ENCODE measurements around the gene GTPBP3. TPM values are rescaled to one million over a fixed set of nuclear protein-coding genes. Genes with fewer than 3 reads are reported as not detected.

Gene GTPBP3
- total and polyA plus RNA-seq, 12 donors: 8.0 to 12.8 (median 9.8) TPM

GRCh38 chr19:17380426-17381138 is 43.2 kb downstream of the GTPBP3 start:
- intact Hi-C loops (cut with DNase I): loop anchor here in 2 of 10 donors (10.0 kb wide), 1 partner anchor 86 kb away; no protein-coding TSS in a partner anchor
- H3K9me3 ChIP-seq: peaks cover 0 to 4% (median 0%) of the 10 kb centered on the region in 11 donors
- 93 to 95% methylated on average over 5 of the region's 5 CpGs for WGBS, 2 donors
- no peak overlapping the region for H3K27ac ChIP-seq
- H3K4me3 ChIP-seq: no peak overlapping the region
- peaks cover 0 to 9% (median 0%) of the 10 kb centered on the region in 7 donors for H3K27me3 ChIP-seq
- peaks cover 0 to 46% (median 29%) of the 10 kb centered on the region in 9 donors for H3K4me1 ChIP-seq
- no peak for TF ChIP-seq CTCF (IDR thresholded peaks at IDR 0.05)
- H3K36me3 ChIP-seq: no peaks in the 10 kb centered on the region
- DNase-seq: no peak
- no peak for ATAC-seq

DNA sequence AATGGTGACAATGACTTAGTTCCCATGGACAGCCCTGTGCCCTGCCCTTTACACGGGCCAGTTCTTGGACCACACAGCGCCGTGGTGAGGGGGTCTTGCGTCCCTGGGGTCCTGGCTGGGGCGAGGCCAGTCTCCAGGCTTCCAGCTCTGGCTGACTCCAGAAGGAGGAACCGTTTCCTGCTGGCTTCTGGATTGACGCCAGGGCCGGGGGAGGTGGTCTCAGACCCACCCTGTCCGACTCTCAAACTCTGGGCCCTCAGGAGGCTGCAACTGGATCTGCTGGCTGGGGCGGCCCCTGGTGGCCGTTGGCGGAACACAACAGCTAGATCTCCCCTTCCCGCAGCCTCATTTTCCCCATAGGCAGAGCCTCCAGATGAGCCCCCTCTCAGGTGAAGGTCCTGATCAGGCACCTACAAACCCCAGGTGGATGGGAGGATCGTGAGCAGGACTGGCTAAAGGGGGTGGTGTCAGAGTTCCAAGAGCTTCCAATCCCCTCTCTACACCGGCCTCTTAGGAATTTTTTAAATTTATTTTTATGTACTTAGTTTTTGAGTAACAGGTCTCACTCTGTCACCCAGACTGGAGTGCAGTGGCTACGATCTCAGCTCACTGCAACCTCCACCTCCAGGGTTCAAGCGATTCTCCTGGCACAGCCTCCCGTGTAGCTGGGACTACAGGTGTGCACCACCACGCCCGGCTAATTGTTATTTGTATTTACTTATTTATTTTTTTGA is 48.7 kb downstream of the GTPBP3 start:
- intact Hi-C loops (cut with DNase I): loop anchor here (1.0 to 10.0 kb wide), 7 partner anchors 39 to 95 kb away; no protein-coding TSS in a partner anchor

DNA sequence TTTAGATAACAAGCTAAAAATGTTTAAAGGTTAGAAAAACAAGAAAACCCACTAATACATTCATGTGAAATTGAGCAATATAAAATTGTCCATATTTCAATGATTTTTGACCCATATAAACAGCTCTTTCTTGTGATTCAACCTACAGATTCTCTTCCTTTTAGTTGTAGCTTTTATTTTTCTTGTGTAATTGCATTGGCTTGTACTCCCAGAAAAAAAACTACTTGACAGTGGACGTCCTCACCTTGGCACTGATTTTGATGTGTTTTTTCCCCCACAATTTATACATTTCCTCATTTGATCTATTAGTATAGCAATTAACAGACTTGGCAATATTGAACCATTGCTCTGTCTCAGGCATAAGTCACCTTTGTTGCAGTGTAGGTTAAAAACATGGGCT is 51.9 kb downstream of the GTPBP3 start:
- WGBS, 2 donors: 55 to 67% methylated on average over 1 of the region's 1 CpG
- no peaks in the 10 kb centered on the region for H3K36me3 ChIP-seq
- H3K9me3 ChIP-seq: peaks cover 0 to 12% (median 0%) of the 10 kb centered on the region in 11 donors
- H3K27ac ChIP-seq: no peak overlapping the region
- peaks cover 0 to 33% (median 20%) of the 10 kb centered on the region in 9 donors for H3K4me1 ChIP-seq
- TF ChIP-seq CTCF (IDR thresholded peaks at IDR 0.05): no peak
- no peak for DNase-seq
- ATAC-seq: no peak
- H3K27me3 ChIP-seq: peaks cover 0 to 42% (median 11%) of the 10 kb centered on the region in 7 donors
- intact Hi-C loops (cut with DNase I): loop anchor here in 5 of 10 donors (5.0 to 10.0 kb wide), 2 partner anchors 94 to 97 kb away; no protein-coding TSS in a partner anchor
- H3K4me3 ChIP-seq: no peak overlapping the region

More for the DNA sequence above, 48.7 kb downstream of the GTPBP3 start:
- ATAC-seq: peak; percentile 49 to 80 (median 66)
- Histone ChIP-seq H3K4me1 (peaks cover 0 to 30% (median 18%) of the 10 kb centered on the region in 9 donors), H3K27ac (no peak overlapping the region), H3K27me3 (peaks cover 0 to 15% (median 0%) of the 10 kb centered on the region in 7 donors), H3K9me3 (peaks cover 0 to 12% (median 0%) of the 10 kb centered on the region in 11 donors), H3K4me3 (no peak overlapping the region), H3K36me3 (no peaks in the 10 kb centered on the region)
- TF ChIP-seq CTCF (IDR thresholded peaks at IDR 0.05): peak; percentile 73 to 95 (median 93)
- DNase-seq: peak; percentile 67 to 72
- WGBS, 2 donors: 28 to 32% methylated on average over 20 of the region's 20 CpGs
